Astrocyte (in vitro differentiated cells and primary cell): ENCODE measurements around the gene CPB2. TPM values are rescaled to one million over a fixed set of nuclear protein-coding genes. Genes with fewer than 3 reads are reported as not detected.
A peak's percentile ranks its signal among the peaks of the same experiment; 100 is the strongest.

Source experiments
- DNase-seq: peaks from one replicate; pipeline ENCODE4 v3.0.0-alpha.2; 2010; ENCODE audit warnings: low read depth
- FAIRE-seq: peaks from 2 replicates; lab custom pipeline; 2011; peaks lifted over from hg19 to GRCh38; lab: Jason Lieb, UNC
- H2AFZ ChIP-seq: 2 replicates; pipeline ENCODE4 v1.6.0; 2012; ENCODE audit warnings: low read depth, low read length, inconsistent platforms
- H3K27ac ChIP-seq: 2 replicates; pipeline ENCODE4 v1.5.1; 2011; ENCODE audit warnings: low read depth, low read length, inconsistent platforms
- H3K27me3 ChIP-seq: 2 replicates; pipeline ENCODE4 v1.6.0; 2011; ENCODE audit warnings: low read length, inconsistent platforms; ENCODE audit not compliant: insufficient read depth
- H3K36me3 ChIP-seq: 2 replicates; pipeline ENCODE4 v1.5.1; 2011; ENCODE audit warnings: low read length, inconsistent platforms; ENCODE audit not compliant: insufficient read depth
- H3K4me1 ChIP-seq: 2 replicates; pipeline ENCODE4 v1.5.1; 2011; ENCODE audit warnings: low read length, inconsistent platforms; ENCODE audit not compliant: insufficient read depth
- H3K4me2 ChIP-seq: 2 replicates; pipeline ENCODE4 v1.6.0; 2012; ENCODE audit warnings: low read length, inconsistent platforms
- H3K4me3 ChIP-seq: 2 replicates; pipeline ENCODE4 v1.5.1; 2011; ENCODE audit warnings: low read depth, mild to moderate bottlenecking, low read length, inconsistent platforms; ENCODE audit not compliant: insufficient read depth
- H3K79me2 ChIP-seq: 2 replicates; pipeline ENCODE4 v1.6.0; 2012; ENCODE audit warnings: mild to moderate bottlenecking, low read length, inconsistent platforms; ENCODE audit not compliant: insufficient read depth
- H3K9ac ChIP-seq: 2 replicates; pipeline ENCODE4 v1.6.0; 2012; ENCODE audit warnings: mild to moderate bottlenecking, low read length, inconsistent platforms
- H3K9me3 ChIP-seq: 2 replicates; pipeline ENCODE4 v1.5.1; 2012; ENCODE audit warnings: low read depth, mild to moderate bottlenecking, low read length, inconsistent platforms; ENCODE audit not compliant: insufficient read depth
- H4K20me1 ChIP-seq: 2 replicates; pipeline ENCODE4 v1.6.0; 2012; ENCODE audit warnings: low read length, inconsistent platforms; ENCODE audit not compliant: insufficient read depth
- H3K27ac Mint-ChIP-seq: one replicate; pipeline ENCODE4 v1.8.0; 2021; ENCODE audit warnings: mild to moderate bottlenecking, mixed read lengths; ENCODE audit not compliant: unreplicated experiment
- H3K27me3 Mint-ChIP-seq: one replicate; pipeline ENCODE4 v1.8.0; 2021; ENCODE audit warnings: low read depth, mixed read lengths; ENCODE audit not compliant: unreplicated experiment
- H3K36me3 Mint-ChIP-seq: one replicate; pipeline ENCODE4 v1.8.0; 2021; ENCODE audit warnings: low read depth, mixed read lengths; ENCODE audit not compliant: unreplicated experiment
- H3K4me1 Mint-ChIP-seq: one replicate; pipeline ENCODE4 v1.8.0; 2021; ENCODE audit warnings: low read depth, mixed read lengths; ENCODE audit not compliant: unreplicated experiment
- H3K4me3 Mint-ChIP-seq: one replicate; pipeline ENCODE4 v1.8.0; 2021; ENCODE audit warnings: mild to moderate bottlenecking, moderate library complexity, mixed read lengths; ENCODE audit not compliant: unreplicated experiment
- H3K9me3 Mint-ChIP-seq: one replicate; pipeline ENCODE4 v1.8.0; 2021; ENCODE audit warnings: mild to moderate bottlenecking, mixed read lengths; ENCODE audit not compliant: unreplicated experiment
- CTCF ChIP-seq: IDR thresholded peaks from 2 replicates; pipeline ENCODE4 v1.5.1; 2011; ENCODE audit warnings: low read depth, mild to moderate bottlenecking, inconsistent platforms, low read length, moderate library complexity; ENCODE audit not compliant: insufficient read depth
- EZH2 ChIP-seq: IDR thresholded peaks from 2 replicates; pipeline ENCODE4 v1.6.1; 2012; ENCODE audit warnings: mild to moderate bottlenecking, low read length, inconsistent platforms; ENCODE audit not compliant: insufficient read depth
- total RNA-seq: library from RNA; stranded (reverse); gene quantifications from 2 replicates; pipeline ENCODE4 v1.2.1, GENCODE V29; 2021

Gene CPB2
- total RNA-seq, 1 donor from 2014 or later: not detected

- Mint-ChIP-seq H3K4me3 (no peak overlapping the region), H3K4me1 (no peaks in the 10 kb centered on the region), H3K9me3 (no peaks in the 10 kb centered on the region), H3K36me3 (peaks cover 4% of the 10 kb centered on the region), H3K27me3 (no peaks in the 10 kb centered on the region), H3K27ac (no peak overlapping the region)
- Histone ChIP-seq H3K27me3 (no peaks in the 10 kb centered on the region), H3K9me3 (no peaks in the 10 kb centered on the region), H4K20me1 (peaks cover 9% of the 10 kb centered on the region), H3K79me2 (peaks cover 52% of the 10 kb centered on the region), H3K9ac (no peak overlapping the region), H3K36me3 (peaks cover 8% of the 10 kb centered on the region), H3K4me1 (no peaks in the 10 kb centered on the region), H3K27ac (no peak overlapping the region), H2AFZ (no peak overlapping the region), H3K4me2 (no peak overlapping the region), H3K4me3 (no peak overlapping the region)
- peak; percentile 17 for FAIRE-seq
- TF ChIP-seq CTCF: no peak
- DNase-seq: no peak
These were observed 65.2 kb downstream of the CPB2 start for GRCh38 chr13:46039411-46040182.

- Mint-ChIP-seq H3K9me3 (no peaks in the 10 kb centered on the region), H3K4me1 (no peaks in the 10 kb centered on the region), H3K27ac (no peak overlapping the region), H3K4me3 (no peak overlapping the region), H3K27me3 (no peaks in the 10 kb centered on the region), H3K36me3 (peaks cover 5% of the 10 kb centered on the region)
- no peaks in the 10 kb centered on the region for H3K9me3 ChIP-seq
- H4K20me1 ChIP-seq: peaks cover 9% of the 10 kb centered on the region
- no peak overlapping the region for H3K27ac ChIP-seq
- no peak overlapping the region for H2AFZ ChIP-seq
- TF ChIP-seq CTCF: no peak
- TF ChIP-seq EZH2: no peak
- peaks cover 53% of the 10 kb centered on the region for H3K79me2 ChIP-seq
- H3K27me3 ChIP-seq: no peaks in the 10 kb centered on the region
- DNase-seq (no peak), FAIRE-seq (no peak)
- H3K4me1 ChIP-seq: no peaks in the 10 kb centered on the region
- H3K9ac ChIP-seq: no peak overlapping the region
- H3K36me3 ChIP-seq: peaks cover 8% of the 10 kb centered on the region
- no peak overlapping the region for H3K4me2 ChIP-seq
- no peak overlapping the region for H3K4me3 ChIP-seq
These were observed 66.5 kb downstream of the CPB2 start for GRCh38 chr13:46038296-46038695.

- Histone ChIP-seq H3K79me2 (peaks cover 73% of the 10 kb centered on the region), H2AFZ (no peak overlapping the region), H3K27me3 (no peaks in the 10 kb centered on the region), H3K27ac (no peak overlapping the region), H3K4me1 (no peaks in the 10 kb centered on the region), H3K9ac (no peak overlapping the region), H3K9me3 (no peaks in the 10 kb centered on the region), H3K4me3 (no peak overlapping the region), H3K36me3 (peaks cover 8% of the 10 kb centered on the region), H4K20me1 (peaks cover 27% of the 10 kb centered on the region), H3K4me2 (no peak overlapping the region)
- Mint-ChIP-seq H3K9me3 (no peaks in the 10 kb centered on the region), H3K27ac (no peak overlapping the region), H3K36me3 (peaks cover 13% of the 10 kb centered on the region), H3K4me1 (no peaks in the 10 kb centered on the region), H3K4me3 (no peak overlapping the region), H3K27me3 (no peaks in the 10 kb centered on the region)
- no peak for TF ChIP-seq CTCF
- no peak for TF ChIP-seq EZH2
- DNase-seq (no peak), FAIRE-seq (no peak)
These were observed 69.8 kb downstream of the CPB2 start for GRCh38 chr13:46035066-46035465.
